RCC 7860 (cell line): ENCODE measurements around the gene MCC.

ENCODE experiments used
- DNase-seq: peaks from one replicate; pipeline ENCODE4 v3.0.0-alpha.2; 2015; ENCODE audit warnings: low spot score
- FAIRE-seq: peaks from 2 replicates; lab custom pipeline; 2012; peaks lifted over from hg19 to GRCh38; lab: Jason Lieb, UNC

MCC gene

DNA sequence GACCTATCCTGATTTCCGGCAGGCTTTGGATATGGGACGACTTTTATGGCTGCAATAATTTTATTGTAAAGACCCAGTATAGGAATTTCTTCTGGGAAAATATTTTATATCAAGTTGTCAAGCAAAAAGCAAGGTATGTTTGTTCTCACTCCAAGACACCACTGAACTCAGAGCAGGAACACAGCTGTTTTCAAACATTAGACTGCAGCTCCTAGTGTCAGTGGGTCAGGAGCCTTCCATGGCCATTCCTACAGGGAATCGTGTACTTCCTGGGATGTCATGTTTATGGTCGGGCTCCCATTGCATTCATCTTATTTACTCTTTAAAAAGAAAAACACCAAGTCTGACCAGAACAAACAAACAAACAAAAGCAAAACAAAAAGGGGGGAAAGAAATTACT, 278.8 kb downstream of the MCC start:
- DNase-seq = no peak
- FAIRE-seq = no peak

DNA sequence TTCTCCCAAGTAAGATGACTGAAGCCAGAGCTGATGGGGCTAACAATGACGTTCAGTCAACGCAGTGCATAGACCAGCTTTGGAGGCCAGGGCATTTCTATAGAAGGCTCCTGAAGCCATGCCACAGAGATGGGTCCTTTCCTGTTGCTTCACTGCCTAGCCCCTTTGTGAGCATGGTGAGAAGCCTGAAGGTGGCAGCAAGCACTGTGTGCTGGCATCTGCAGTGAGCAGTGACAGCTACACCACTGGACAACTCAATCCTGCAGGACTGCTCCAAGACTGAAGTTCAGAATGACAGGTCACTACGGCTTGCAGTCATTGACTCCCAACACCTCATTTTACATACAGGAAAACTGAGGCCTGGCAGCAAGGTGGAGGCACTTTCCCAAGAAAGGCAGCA, 282.4 kb downstream of the MCC start:
- DNase-seq (no peak), FAIRE-seq (no peak)

DNA sequence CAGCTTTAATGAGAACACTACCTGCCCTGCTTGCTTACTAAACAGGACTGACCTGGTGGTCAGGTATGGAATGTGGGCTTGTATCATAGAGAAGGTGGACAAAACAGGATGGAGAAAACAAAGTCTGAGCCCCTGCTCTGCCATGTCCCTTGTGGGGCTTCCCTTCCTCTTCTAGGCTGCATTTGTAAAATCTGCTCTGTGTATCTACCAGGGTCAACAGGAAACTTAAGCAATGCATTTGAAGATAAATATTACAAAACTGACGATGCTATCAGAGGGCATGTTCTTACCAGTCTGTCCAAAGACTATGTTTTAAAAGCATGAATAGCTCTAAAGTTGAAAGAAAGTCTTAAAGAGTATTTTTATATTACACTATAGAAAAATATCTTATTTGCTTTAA, 282.9 kb downstream of the MCC start:
- no peak for FAIRE-seq
- no peak for DNase-seq

DNA sequence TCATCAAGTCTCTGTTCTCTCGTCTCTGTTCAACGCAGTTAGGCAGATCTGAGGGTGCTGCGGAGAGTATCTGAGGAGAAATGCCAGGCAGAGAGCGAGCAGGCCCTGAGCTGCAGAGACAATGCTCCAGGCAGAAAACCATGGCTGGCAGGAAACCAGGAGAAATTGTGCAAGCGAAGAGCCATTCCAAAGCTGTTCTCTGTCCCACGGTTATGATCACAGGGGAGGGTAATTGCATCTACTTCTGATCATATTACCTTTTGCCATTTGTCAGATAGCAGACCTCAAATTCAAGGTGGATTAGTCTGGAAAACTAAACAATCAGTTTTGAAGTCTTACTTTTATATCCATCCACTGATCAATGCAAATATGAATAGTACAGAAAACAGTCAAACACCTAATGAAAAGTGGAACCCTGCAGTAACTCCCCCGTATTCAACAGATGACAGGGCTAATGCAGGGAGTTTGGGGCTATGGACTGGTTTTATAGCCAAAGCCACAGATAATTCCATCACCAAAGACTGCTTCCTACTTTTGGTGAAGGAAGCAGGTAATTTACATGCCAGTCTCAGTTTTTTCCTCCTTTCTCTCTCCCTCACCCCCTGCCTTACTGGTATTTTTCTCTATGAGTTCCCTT, 283.6 kb downstream of the MCC start:
- no peak for FAIRE-seq
- DNase-seq = no peak

DNA sequence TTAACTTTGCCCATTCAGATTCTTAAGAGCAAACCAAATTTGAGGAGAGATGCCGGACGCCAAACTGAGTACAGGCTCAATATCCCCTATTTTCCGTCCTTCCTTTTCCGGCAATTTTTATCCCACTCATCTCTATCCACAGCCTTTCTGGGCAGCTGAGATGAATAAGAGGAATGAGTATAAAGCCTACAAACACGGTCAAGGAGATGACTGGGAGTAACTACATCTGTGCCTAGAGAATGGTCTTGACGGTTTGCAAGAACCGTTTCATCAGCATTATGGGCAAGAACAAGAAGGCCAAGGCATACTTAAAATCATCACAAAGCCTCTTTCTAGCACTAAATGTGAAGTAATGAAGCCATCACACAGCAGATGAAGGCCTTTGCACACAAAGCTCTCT, 284.3 kb downstream of the MCC start:
- FAIRE-seq (no peak), DNase-seq (no peak)

DNA sequence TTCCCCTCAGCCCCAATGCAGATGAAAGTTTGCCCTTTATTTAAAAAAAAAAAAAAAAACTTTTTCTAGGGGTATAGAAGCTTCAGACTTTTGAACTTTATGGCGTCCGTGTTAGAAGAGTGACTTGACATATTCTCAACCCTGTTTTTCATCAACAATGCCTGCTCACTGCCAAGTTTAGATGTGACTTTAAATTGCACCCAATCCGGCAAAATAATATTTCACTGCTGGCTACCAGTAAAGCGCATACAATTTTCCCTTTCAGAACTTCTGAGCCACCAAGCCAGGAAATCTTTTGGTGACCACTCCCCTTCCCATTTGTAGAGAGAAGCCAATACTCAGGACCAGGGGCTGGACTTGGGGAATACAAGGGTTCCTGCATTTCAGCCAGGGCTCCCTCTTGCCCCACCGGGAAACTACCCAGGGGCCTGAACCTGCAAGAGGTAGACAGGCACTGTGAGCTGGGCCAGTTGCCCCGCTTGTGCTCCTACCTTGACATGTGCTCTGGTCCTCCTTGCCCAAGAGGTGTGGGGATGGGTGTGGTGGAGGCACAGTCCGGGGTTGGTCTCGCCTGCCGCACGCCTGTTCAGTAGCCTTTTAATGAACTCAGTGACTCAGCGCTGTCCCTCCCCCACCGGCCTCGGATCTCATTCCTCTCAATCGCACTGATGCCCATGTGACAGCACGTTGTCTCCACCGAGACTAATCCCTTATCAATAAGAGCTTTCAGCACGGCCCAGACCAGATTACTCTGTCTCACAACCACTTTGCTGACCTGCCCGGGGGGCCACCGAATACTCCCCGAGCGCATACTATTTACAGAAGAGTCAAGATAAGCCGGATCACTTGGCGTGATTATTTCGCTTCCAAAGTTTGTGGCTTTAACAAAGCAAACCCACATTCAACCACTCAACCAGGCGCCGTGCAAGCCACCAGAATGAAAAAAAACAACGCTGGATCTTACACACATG, 285.2 kb downstream of the MCC start:
- FAIRE-seq = no peak
- DNase-seq = peak; percentile 57

DNA sequence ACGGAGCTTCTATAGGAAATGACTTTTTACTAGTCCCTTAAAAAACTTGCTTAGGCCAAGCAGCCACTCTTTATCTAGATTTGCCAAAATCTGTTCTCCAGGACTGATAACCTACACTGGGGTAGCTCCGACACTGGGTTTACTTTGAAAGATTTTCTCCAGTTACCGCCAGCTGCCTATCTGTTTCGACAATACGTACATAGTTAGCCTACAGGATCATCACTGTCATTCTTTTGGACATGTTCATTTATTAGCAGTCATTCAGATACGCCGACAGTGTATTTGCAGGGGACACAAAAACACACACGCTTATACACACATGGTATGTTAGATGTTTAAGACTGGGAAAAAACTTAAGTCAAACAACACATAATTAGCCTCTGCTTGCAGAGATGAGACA, 286.0 kb downstream of the MCC start:
- DNase-seq = no peak
- FAIRE-seq = no peak

DNA sequence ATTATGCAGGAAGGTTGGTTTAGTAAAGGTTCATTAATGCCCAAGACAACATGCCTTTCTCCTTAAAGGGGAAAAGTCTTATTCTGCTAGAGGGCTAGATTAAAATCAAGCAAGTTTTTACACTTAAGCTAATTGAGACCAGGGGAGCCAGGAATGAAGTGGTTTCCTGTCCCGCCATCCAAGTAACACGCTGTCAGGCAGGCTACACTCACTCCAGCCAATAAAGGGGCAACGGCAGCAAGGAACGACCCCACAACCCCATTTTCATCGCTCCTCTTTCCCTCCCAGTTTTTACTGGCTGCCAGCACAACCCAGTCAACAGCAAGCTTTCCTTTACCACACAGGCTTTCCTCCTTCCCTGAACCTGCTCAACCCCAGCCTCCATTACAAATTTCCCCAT, 286.5 kb downstream of the MCC start:
- DNase-seq (no peak), FAIRE-seq (no peak)

DNA sequence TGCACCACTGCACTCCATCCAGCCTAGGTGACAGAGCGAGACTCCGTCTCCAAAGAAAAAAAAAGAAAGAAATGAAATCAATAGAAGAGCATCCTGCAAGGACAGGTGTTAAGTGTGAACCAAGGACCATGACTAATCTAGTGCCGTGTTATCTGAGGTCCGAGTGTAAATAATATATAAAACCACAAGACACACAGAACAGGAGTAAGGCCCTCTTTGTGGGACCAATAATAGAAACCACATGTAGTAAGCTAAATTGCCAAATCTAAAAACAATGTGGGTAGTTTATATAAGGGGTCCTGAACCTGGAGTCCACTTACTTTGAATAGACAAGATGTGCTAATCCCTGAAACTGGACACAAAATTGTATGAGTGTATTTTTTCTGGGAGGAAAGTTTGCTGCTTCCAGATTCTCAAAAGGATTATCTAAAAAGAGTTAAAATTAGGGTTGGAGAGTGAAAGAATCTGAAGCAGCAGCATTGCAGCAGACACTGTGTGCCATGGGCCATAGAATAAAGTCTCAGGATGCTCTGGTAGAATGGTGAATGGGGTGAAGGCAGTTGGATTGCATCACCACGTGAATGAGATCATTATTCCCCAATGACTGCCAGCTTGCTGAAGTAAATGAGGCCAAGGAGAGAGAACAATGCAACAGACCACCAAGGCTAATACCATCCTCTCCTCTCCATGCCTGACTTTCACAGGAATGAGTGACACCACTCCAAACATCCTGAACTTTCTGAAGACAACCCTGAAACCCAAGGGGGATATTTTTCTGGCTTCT, 288.9 kb downstream of the MCC start:
- no peak for FAIRE-seq
- no peak for DNase-seq

DNA sequence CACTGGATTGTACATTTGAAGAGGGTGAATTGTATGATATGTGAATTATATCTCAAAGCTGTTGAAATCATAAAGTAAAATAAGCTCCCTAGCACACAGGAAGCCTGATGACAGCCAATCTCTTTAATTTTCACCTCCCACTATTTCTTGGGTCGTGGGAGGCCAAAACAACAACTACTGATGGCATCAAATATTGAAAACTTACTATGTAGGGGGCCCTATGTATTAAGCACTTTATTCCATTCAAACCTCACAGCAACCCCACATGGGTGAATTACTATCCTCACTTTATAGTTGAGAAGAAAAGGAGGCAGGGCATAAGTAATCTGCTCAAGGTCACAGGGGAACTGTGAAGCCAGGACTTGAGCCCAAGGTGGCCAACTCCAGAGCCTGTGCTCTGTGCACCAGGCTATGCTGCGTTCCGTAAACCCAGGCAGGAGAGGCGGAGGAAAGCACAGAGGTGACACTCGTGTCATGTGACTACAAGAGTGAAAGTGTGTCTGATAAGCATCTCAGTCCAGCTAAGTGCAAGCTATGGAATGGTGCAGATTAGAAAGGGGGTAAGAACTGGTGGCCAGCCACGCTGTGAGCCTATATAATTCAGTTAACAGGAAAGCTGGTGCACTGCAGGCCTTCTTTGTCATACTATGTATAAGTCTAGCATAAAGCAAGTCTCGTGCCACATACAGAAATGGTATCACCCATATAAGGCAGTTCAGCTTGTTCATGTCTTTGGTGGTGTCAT, 290.6 kb downstream of the MCC start:
- no peak for DNase-seq
- no peak for FAIRE-seq

DNA sequence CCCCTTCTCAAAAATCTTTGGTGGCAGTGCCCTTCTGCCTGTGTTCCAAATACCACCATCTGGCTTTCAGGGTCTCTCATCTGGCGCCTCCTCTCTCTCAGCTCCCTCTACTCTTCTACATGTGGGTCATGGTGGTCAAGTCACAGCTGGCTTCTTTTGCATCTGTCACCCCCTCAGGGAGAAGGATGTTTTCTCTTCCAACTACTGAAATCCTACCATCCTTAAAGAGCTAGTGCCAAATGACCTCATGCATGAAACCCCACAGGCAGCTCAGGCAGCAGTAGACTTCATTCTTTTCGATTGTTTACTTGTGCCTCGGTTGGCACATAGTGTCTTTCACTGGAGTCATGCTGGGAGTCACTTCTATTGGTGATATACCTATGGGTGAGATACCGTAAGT, 292.5 kb downstream of the MCC start:
- no peak for DNase-seq
- FAIRE-seq = no peak

DNA sequence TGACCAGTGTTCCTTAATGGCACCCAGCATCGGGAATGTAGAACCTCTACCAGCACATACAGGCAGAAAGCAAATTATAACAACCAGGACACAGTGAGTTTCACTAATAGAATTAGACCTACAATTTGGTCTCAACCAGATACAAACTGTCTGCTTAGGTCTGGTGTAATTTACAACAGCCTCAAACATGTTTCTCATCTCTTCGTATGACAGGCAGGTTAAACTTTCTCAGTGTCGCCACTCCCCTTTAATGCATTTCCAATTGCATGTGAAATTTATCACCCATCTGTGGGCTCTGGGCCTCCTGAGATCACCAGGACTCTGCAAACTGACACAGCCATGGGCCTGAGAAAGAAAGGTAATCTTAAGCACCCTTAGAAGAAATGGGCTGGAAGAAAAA, 293.0 kb downstream of the MCC start:
- DNase-seq (no peak), FAIRE-seq (no peak)

DNA sequence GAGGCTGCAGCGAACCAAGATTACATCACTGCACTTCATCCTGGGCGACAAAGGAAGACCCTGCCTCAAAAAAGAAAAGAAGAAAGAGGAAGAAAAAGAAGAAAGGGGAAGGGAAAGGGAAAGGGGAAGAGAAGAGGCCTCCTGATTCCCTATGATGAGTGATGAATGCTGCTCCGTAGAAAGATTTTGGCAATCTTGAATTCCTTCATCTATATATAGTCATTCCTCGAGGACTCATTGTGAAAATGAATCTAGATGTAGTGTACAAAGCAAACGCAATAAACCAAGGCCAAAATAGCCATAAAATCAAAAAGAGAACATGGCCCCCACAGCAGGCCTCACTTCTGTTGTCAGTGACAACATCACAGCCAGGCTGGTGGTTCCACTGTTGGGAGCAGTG, 293.7 kb downstream of the MCC start:
- FAIRE-seq = no peak

DNA sequence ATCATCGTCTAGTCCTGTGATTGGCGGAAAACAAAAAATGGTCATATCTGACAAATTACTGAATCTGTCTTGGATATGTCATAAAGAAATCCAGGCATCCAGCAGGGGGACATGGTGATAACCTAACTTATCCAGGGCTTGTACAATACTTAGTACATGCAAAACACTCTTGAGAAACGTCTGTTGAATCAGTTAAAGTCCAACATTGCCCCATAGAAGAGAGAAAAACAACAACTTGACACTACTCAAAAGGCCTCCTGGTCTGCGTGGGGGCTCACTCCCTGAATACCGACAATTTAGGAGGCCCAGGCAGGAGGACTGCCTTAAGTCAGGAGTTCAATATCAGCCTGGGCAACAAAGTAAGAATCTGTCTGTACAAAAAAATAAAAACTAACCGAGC, 294.1 kb downstream of the MCC start:
- FAIRE-seq = no peak
- DNase-seq = no peak

More for the DNA sequence above, 293.7 kb downstream of the MCC start:
- no peak for DNase-seq

DNA sequence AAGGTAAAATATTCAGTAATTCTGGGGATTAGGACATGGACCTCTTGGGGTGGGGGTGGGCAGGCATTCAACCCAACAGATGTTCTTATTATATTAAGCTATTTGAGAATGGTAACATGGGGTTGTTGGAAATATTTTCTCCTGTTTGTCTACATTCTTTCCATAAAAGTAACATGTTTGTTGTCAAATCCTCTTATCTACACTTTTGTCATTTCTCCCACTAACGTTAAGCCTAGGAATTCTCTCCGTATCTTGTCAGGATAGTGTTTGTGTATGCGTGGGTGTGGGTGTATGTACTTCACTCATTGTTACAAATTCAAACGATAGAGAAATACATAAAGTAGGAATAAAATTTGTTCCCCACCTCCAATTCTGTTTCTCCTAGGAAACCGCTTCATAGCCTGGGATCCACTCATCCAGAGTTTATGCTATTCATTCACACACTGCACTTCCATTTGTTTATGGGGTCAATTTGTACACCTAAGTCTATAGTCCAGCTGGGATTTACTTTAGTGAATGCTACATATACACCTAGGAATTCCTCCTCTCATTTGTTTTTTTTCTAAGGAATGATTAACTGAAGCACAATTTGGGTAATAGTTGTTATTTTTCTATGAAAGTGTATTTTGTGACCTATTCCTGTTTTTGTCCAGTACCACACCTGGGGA, 294.8 kb downstream of the MCC start:
- no peak for DNase-seq
- no peak for FAIRE-seq

DNA sequence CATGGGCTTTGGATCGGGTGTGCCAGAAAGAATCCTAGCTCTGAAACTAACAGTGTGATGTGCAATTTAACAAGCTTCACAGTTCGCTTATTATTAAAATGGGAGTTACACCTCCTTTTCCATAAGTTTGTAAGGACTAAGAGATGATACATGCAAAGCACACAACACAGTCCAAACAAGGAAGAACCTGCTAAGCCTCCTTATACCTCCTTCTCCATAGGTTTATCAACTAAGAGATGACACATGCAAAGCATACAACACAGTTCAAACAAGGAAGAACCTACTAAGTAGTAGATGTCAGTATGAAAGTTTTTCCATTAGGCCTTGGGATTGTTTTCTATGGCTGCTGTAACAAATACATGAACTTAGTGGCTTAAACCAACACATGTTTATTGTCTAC, 295.7 kb downstream of the MCC start:
- DNase-seq (no peak), FAIRE-seq (no peak)

DNA sequence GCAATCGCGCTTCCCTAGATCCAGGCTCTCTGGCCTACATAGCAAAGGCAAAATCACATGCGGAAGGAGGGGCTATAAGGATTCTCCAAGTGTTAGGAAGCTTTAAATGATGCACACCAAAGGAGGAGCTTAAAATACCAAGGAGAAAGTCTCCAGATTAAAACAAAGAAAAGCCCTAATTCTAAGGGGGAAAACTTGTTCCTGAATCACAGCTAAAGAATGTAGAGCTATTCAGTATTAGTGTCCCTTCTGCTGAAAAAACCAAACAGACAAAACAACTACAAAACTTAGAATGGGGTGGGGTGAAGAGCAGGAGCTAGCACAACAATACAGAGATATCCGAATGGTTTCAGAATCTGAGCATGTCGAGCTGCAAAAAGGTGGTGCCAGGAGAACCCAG, 297.9 kb downstream of the MCC start:
- DNase-seq = no peak
- FAIRE-seq = no peak

DNA sequence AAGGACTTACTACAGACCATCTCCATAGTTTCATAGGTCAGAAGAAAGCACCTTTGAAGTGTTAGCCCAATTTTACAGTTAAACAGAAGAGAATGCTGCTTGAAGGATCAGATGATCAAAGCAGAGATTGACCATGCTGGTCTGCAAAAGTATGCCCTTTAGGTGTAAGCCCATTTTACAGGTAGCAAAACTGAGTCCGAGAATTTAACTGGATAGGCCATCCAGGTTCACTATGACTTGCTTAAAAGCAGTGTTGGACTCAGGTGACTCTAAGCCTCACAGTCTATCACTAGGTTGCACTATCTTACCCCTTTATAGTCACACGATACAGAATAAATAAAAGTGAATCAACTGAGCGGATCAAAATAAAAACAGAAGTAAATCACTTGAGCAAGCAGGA, 299.0 kb downstream of the MCC start:
- DNase-seq (no peak), FAIRE-seq (no peak)

DNA sequence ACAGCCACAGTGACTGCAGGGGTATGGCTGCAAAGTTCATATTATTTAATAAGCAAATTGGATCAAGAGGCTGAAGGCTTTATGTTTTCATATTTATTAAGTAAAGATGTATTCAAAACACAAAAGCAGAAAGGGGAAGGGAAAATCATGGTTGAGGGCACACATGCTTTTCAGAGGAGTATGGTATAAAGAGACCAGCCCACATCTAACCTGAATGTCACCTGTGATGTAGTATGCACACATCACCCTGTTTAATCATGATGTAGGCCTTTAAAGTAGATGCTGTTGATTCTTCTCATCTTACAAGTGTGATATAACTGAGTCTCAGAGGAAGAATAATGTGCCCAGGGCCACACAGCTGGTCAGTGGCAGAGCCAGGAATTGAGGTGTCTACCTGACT, 299.8 kb downstream of the MCC start:
- FAIRE-seq (no peak), DNase-seq (no peak)

DNA sequence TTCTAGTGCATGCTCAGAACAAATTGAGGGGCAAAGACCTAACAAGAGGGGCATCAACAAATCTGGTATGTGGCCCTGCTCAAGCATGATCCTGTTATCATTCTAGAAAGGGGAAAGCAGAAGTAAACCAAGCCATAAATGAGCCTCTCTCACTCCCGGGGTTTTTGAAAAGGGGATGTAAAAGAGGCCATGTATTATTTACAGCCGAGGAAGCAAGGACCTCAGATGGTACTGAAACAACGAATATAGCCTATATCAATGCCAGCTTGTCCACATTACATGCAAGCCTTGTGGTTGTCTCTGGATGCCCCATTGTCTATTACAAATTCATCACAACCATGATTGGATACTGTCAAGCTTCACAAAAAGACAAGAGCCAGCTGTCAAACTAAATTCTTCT, 300.3 kb downstream of the MCC start:
- DNase-seq (no peak), FAIRE-seq (no peak)
